H1 (cell line): ENCODE measurements around the gene LAYN.

Experiments used
- BRCA1 ChIP-seq: IDR thresholded peaks from 2 replicates; pipeline ENCODE4 v1.6.1; 2012; ENCODE audit warnings: low read depth, low read length, improper control_type of control experiment
- CEBPB ChIP-seq: IDR thresholded peaks from 2 replicates; pipeline ENCODE4 v1.6.1; 2012; ENCODE audit warnings: low read depth, low read length
- CTCF ChIP-seq, 3 experiments: IDR thresholded peaks; 1 replicate in 2 of 3; 2 replicates in 1 of 3; pipeline versions ENCODE4 v1.5.1 to v1.6.1; 2011; ENCODE audit warnings: low read length in 3 of 3, mild to moderate bottlenecking in 3 of 3, inconsistent platforms in 2 of 3, low read depth in 1 of 3, moderate library complexity in 1 of 3; ENCODE audit not compliant: insufficient read depth in 1 of 3; ENCODE audit errors: control extremely low read depth in 1 of 3
- EP300 ChIP-seq, 2 experiments: IDR thresholded peaks; 1 replicate in 1 of 2; 2 replicates in 1 of 2; pipeline ENCODE4 v1.6.1; 2011 to 2012; ENCODE audit warnings: low read depth in 2 of 2, low read length in 2 of 2, mild to moderate bottlenecking in 2 of 2, borderline replicate concordance in 1 of 2, inconsistent platforms in 1 of 2, moderate library complexity in 1 of 2
- EZH2 ChIP-seq: fragments of 200-600 bp; sonication (generic); IDR thresholded peaks from 2 replicates; pipeline ENCODE4 v1.7.1; 2012; ENCODE audit warnings: low read depth, mild to moderate bottlenecking, moderate library complexity, low read length, inconsistent platforms; ENCODE audit not compliant: severe bottlenecking
- HDAC6 ChIP-seq: IDR thresholded peaks from one replicate; pipeline ENCODE4 v1.7.1; 2012; ENCODE audit warnings: low read depth, mild to moderate bottlenecking, inconsistent platforms, low read length, moderate library complexity
- POLR2AphosphoS5 ChIP-seq: IDR thresholded peaks from 2 replicates; pipeline ENCODE4 v1.6.1; 2011; ENCODE audit warnings: low read depth, low read length
- SIN3A ChIP-seq, 2 experiments: IDR thresholded peaks in 1 of 2; conservative IDR thresholded peaks in 1 of 2; 2 replicates each; pipeline ENCODE4 v1.6.1; 2011 to 2012; ENCODE audit warnings: low read length in 2 of 2, improper control_type of control experiment in 1 of 2, low read depth in 1 of 2, mild to moderate bottlenecking in 1 of 2
- SP1 ChIP-seq: IDR thresholded peaks from 2 replicates; pipeline ENCODE4 v1.6.1; 2011; ENCODE audit warnings: low read depth, low read length
- YY1 ChIP-seq: IDR thresholded peaks from 2 replicates; pipeline ENCODE4 v1.6.1; 2011; ENCODE audit warnings: low read depth, mild to moderate bottlenecking, low read length
- ZNF274 ChIP-seq: IDR thresholded peaks from 2 replicates; pipeline ENCODE4 v1.7.0; 2012; ENCODE audit warnings: low read length, borderline replicate concordance; ENCODE audit errors: extremely low read depth

DNA sequence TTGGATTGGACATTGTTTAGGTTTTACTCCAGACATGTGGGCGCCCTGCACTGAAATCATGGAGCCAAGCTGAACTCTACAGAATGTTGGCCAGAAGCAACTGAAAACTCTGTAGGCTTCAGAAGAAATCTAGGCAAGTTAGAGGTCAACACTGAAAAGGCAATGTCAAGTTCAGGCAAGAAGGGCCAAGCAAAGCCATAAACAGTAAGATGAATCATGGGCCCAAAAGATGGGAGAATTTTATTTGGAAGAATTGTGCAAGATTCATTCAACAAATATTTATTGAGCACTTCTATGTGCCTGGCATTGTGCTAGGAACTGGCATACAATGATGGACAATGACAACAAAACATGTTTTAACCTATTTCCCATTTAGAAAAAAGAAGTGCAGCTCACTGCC lies 15.1 kb upstream of the LAYN start:
- TF ChIP-seq SP1 = no peak
- TF ChIP-seq EZH2 = no peak
- no peak for TF ChIP-seq CTCF (IDR thresholded peaks at IDR 0.05; ENCODE audit: control extremely low read depth in 1 of 3, insufficient read depth in 1 of 3, low read depth in 1 of 3, low read length in 3 of 3)
- no peak for TF ChIP-seq CEBPB
- TF ChIP-seq EP300 (IDR thresholded peaks at IDR 0.05; ENCODE audit: borderline replicate concordance in 1 of 2, low read depth in 2 of 2, low read length in 2 of 2) = no peak
- TF ChIP-seq YY1 = no peak
- TF ChIP-seq BRCA1 = no peak
- no peak for TF ChIP-seq SIN3A (conservative IDR thresholded peaks at IDR 0.05 in 1 of 2, IDR thresholded peaks at IDR 0.05 in 1 of 2; ENCODE audit: low read depth in 1 of 2, low read length in 2 of 2)
- TF ChIP-seq ZNF274 = no peak
- TF ChIP-seq POLR2AphosphoS5 = no peak
- no peak for TF ChIP-seq HDAC6
